Measurements from ENCODE around the gene SST. TPM values are rescaled to one million over a fixed set of nuclear protein-coding genes. Genes with fewer than 3 reads are reported as not detected.
"Not testable (repeated sequence)": the region's sequence is repeated elsewhere in the genome, so short reads cannot be mapped to it uniquely, and the experiment has no call there.

SST gene
- total RNA-seq, 4 donors from 2014 or later = not detected

- no peaks in the 10 kb centered on the region for H3K4me1 ChIP-seq
- TF ChIP-seq CTCF (IDR thresholded peaks at IDR 0.05) = no peak
- no peak for TF ChIP-seq POLR2A (IDR thresholded peaks at IDR 0.05)
- no peak for DNase-seq
- no peak overlapping the region for H3K27ac ChIP-seq
- no peak overlapping the region for H3K4me3 ChIP-seq
- H3K27me3 ChIP-seq = peaks cover 0 to 20% (median 0%) of the 10 kb centered on the region in 4 donors
- no peaks in the 10 kb centered on the region for H3K9me3 ChIP-seq
- WGBS, 2 donors = 76 to 80% methylated on average over 5 of the region's 5 CpGs
- intact Hi-C loops (cut with DNase I) = no loop called here
- no peaks in the 10 kb centered on the region for H3K36me3 ChIP-seq
These were observed 7.3 kb downstream of the SST start for GRCh38 chr3:187662848-187663409.

- no peak overlapping the region for H3K4me3 ChIP-seq
- H3K27ac ChIP-seq = no peak overlapping the region
- DNase-seq = no peak
- TF ChIP-seq CTCF (IDR thresholded peaks at IDR 0.05) (no peak), POLR2A (IDR thresholded peaks at IDR 0.05) (no peak)
- H3K27me3 ChIP-seq = peaks cover 0 to 7% (median 0%) of the 10 kb centered on the region in 4 donors
- intact Hi-C loops (cut with DNase I) = no loop called here
- no peaks in the 10 kb centered on the region for H3K36me3 ChIP-seq
- H3K9me3 ChIP-seq = no peaks in the 10 kb centered on the region
- no peaks in the 10 kb centered on the region for H3K4me1 ChIP-seq
These were observed 8.9 kb downstream of the SST start for GRCh38 chr3:187661267-187661666.

GRCh38 chr3:187651282-187651681 lies 18.9 kb downstream of the SST start:
- H3K9me3 ChIP-seq = no peaks in the 10 kb centered on the region
- intact Hi-C loops (cut with DNase I) = no loop called here
- WGBS, 2 donors = 47 to 50% methylated on average over 2 of the region's 2 CpGs
- peaks cover 0 to 62% (median 0%) of the 10 kb centered on the region in 4 donors for H3K27me3 ChIP-seq
- H3K27ac ChIP-seq = no peak overlapping the region
- no peak for DNase-seq
- no peaks in the 10 kb centered on the region for H3K36me3 ChIP-seq
- no peak overlapping the region for H3K4me3 ChIP-seq
- no peaks in the 10 kb centered on the region for H3K4me1 ChIP-seq
- TF ChIP-seq POLR2A (IDR thresholded peaks at IDR 0.05) (no peak), CTCF (IDR thresholded peaks at IDR 0.05) (no peak)

GRCh38 chr3:187648177-187648576 lies 22.0 kb downstream of the SST start:
- H3K9me3 ChIP-seq = no peaks in the 10 kb centered on the region
- no peak for TF ChIP-seq CTCF (IDR thresholded peaks at IDR 0.05)
- TF ChIP-seq POLR2A (IDR thresholded peaks at IDR 0.05) = no peak
- no peaks in the 10 kb centered on the region for H3K4me1 ChIP-seq
- WGBS, 2 donors = 43 to 58% methylated on average over 2 of the region's 2 CpGs
- no peak overlapping the region for H3K27ac ChIP-seq
- intact Hi-C loops (cut with DNase I) = no loop called here
- H3K4me3 ChIP-seq = no peak overlapping the region
- DNase-seq = no peak
- peaks cover 0 to 51% (median 0%) of the 10 kb centered on the region in 4 donors for H3K27me3 ChIP-seq
- H3K36me3 ChIP-seq = no peaks in the 10 kb centered on the region

GRCh38 chr3:187646906-187647660 lies 23.1 kb downstream of the SST start:
- TF ChIP-seq CTCF (IDR thresholded peaks at IDR 0.05) (no peak), POLR2A (IDR thresholded peaks at IDR 0.05) (no peak)
- no peaks in the 10 kb centered on the region for H3K9me3 ChIP-seq
- H3K27ac ChIP-seq = no peak overlapping the region
- H3K4me1 ChIP-seq = no peaks in the 10 kb centered on the region
- H3K27me3 ChIP-seq = peaks cover 0 to 43% (median 0%) of the 10 kb centered on the region in 4 donors
- DNase-seq = no peak
- no peaks in the 10 kb centered on the region for H3K36me3 ChIP-seq
- 78 to 79% methylated on average over 5 of the region's 5 CpGs for WGBS, 2 donors
- intact Hi-C loops (cut with DNase I) = no loop called here
- no peak overlapping the region for H3K4me3 ChIP-seq

- intact Hi-C loops (cut with DNase I); H3K27ac ChIP-seq; H3K4me1 ChIP-seq; H3K4me3 ChIP-seq; DNase-seq; H3K9me3 ChIP-seq; H3K36me3 ChIP-seq: not testable (repeated sequence)
- H3K27me3 ChIP-seq = peaks cover 0 to 30% (median 0%) of the 10 kb centered on the region in 4 donors
- WGBS, 2 donors = 79 to 88% methylated on average over 1 of the region's 1 CpG
These were observed 24.8 kb downstream of the SST start for GRCh38 chr3:187645379-187645778.

Measured in esophagus squamous epithelium (tissue), 5 donors.